SK-N-SH treated with all-trans-retinoic acid at 6 μM for 48 hours (cell line): ENCODE data around the gene SEC14L2.

Experiments
- ATAC-seq: fragments of 200-7000 bp; cut with Tn5 transposase; 3 replicates; pipeline ENCODE4 v1.9.1; 2020; ENCODE audit warnings: mild to moderate bottlenecking, moderate library complexity
- BACH2 ChIP-seq: fragments of 250-450 bp; sonication (Bioruptor Pico); IDR thresholded peaks from 2 replicates; pipeline ENCODE4 v1.9.0; 2021; ENCODE audit warnings: mild to moderate bottlenecking, borderline replicate concordance
- CREB5 ChIP-seq: fragments of 250-450 bp; sonication (Bioruptor Pico); IDR thresholded peaks from 2 replicates; pipeline ENCODE4 v1.5.1; 2020; ENCODE audit warnings: low read depth, mild to moderate bottlenecking, moderate library complexity
- CSDC2 ChIP-seq: fragments of 250-450 bp; sonication (Bioruptor Pico); IDR thresholded peaks from 2 replicates; pipeline ENCODE4 v1.5.0; 2020; ENCODE audit warnings: mild to moderate bottlenecking, moderate library complexity
- CSRNP3 ChIP-seq: fragments of 250-450 bp; sonication (Bioruptor Pico); IDR thresholded peaks from 2 replicates; pipeline ENCODE4 v1.5.1; 2021; ENCODE audit warnings: mild to moderate bottlenecking, moderate library complexity
- ESRRG ChIP-seq: fragments of 250-450 bp; sonication (Bioruptor Pico); IDR thresholded peaks from 2 replicates; pipeline ENCODE4 v1.6.1; 2021; ENCODE audit warnings: mild to moderate bottlenecking
- GLIS3 ChIP-seq: fragments of 250-450 bp; sonication (Bioruptor Pico); IDR thresholded peaks from 2 replicates; pipeline ENCODE4 v1.5.0; 2020; ENCODE audit warnings: mild to moderate bottlenecking, moderate library complexity
- ISL1 ChIP-seq: fragments of 250-450 bp; sonication (Bioruptor Pico); IDR thresholded peaks from 2 replicates; pipeline ENCODE4 v2.1.2; 2022; ENCODE audit warnings: mild to moderate bottlenecking, moderate library complexity
- PPARA ChIP-seq: fragments of 250-450 bp; sonication (Bioruptor Pico); IDR thresholded peaks from 2 replicates; pipeline ENCODE4 v1.5.0; 2020; ENCODE audit warnings: mild to moderate bottlenecking, borderline replicate concordance
- SNAI2 ChIP-seq: fragments of 250-450 bp; sonication (Bioruptor Pico); IDR thresholded peaks from 2 replicates; pipeline ENCODE4 v1.5.0; 2020; ENCODE audit warnings: mild to moderate bottlenecking, moderate library complexity
- TCF4 ChIP-seq: fragments of 250-450 bp; sonication (Bioruptor Pico); IDR thresholded peaks from 2 replicates; pipeline ENCODE4 v1.8.0; 2021; ENCODE audit warnings: mild to moderate bottlenecking, moderate library complexity, borderline replicate concordance
- TOX ChIP-seq: fragments of 250-450 bp; sonication (Bioruptor Pico); IDR thresholded peaks from 2 replicates; pipeline ENCODE4 v1.8.0; 2021; ENCODE audit warnings: mild to moderate bottlenecking, moderate library complexity, borderline replicate concordance
- TSHZ2 ChIP-seq: fragments of 250-450 bp; sonication (Bioruptor Pico); IDR thresholded peaks from 2 replicates; pipeline ENCODE4 v1.5.0; 2020; ENCODE audit warnings: mild to moderate bottlenecking, moderate library complexity
- ZC3H10 ChIP-seq: fragments of 250-450 bp; sonication (Bioruptor Pico); IDR thresholded peaks from 2 replicates; pipeline ENCODE4 v1.5.1; 2021; ENCODE audit warnings: mild to moderate bottlenecking, moderate library complexity
- ZFP30 ChIP-seq: fragments of 450-650 bp; formaldehyde crosslinking; IDR thresholded peaks from 2 replicates; pipeline ENCODE4 v1.5.0; 2022; ENCODE audit warnings: mild to moderate bottlenecking, moderate library complexity
- ZNF565 ChIP-seq: fragments of 450-650 bp; formaldehyde crosslinking; conservative IDR thresholded peaks from 2 replicates; pipeline ENCODE4 v1.5.0; 2020; ENCODE audit warnings: low read depth, mild to moderate bottlenecking, moderate library complexity
- ZNF70 ChIP-seq: fragments of 450-650 bp; formaldehyde crosslinking; IDR thresholded peaks from 2 replicates; pipeline ENCODE4 v1.5.0; 2020; ENCODE audit warnings: mild to moderate bottlenecking, moderate library complexity
- ZNF8 ChIP-seq: fragments of 450-650 bp; formaldehyde crosslinking; IDR thresholded peaks from 2 replicates; pipeline ENCODE4 v1.5.0; 2020; ENCODE audit warnings: mild to moderate bottlenecking, moderate library complexity
- TF ChIP-seq, protein P1 (sequence below): fragments of 250-450 bp; sonication (Bioruptor Pico); IDR thresholded peaks from 2 replicates; pipeline ENCODE4 v1.8.0; 2021; ENCODE audit warnings: low read depth, mild to moderate bottlenecking, moderate library complexity, borderline replicate concordance

Gene SEC14L2

GRCh38 chr22:30471616-30472318 lies 74.9 kb downstream of the SEC14L2 start, which contains the start of gene SEC14L3:
SEC14L3 (minus strand) TSS chr22:30472017; CDS start chr22:30471958, 59 bp downstream.
- ATAC-seq: no peak

DNA sequence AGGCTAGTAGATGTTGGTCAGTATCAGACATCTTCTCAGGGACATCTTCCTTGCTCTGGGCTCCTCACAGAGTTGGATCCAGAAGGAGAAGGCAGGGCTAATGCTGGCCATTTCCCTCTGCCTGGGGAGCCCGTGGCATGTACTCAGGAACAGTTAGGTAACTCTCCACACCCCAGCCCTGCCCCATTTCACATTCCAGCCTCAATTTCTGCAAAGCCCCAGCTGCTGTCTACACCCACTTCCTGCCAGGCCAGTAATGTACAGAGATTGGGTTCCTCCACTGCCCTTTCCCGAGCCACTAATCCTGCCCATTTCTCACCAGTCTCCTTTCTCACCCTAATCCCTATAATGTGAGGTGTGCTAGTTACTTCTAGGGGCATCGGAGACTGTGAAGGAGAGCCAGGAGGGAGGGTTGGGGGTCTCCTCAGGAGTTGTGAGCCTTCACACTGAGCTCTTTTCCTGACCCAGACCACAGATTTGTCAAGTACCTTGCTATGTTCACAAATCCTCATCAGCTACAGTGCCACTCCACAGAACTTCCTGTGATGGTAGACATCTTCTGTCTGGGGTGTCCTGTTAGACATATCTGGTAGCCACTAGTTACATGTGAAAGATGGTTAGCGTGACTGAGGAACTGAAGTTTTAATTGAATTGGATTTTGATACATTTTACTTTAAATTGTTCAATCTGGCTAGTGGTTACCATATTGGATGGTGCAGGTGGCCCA lies 76.3 kb downstream of the SEC14L2 start:
- TF ChIP-seq ZNF70 (CRISPR knock-in tag) (no peak), TCF4 (CRISPR knock-in tag) (no peak), ZNF565 (no peak), SNAI2 (CRISPR knock-in tag) (no peak), ZC3H10 (no peak), CSRNP3 (CRISPR knock-in tag) (no peak), GLIS3 (CRISPR knock-in tag) (no peak), ZNF8 (CRISPR knock-in tag) (no peak), ESRRG (CRISPR knock-in tag) (no peak), CREB5 (no peak), CSDC2 (no peak), ISL1 (no peak), PPARA (CRISPR knock-in tag) (no peak), TOX (CRISPR knock-in tag) (no peak), BACH2 (no peak)
- no peak for ATAC-seq

More at GRCh38 chr22:30471616-30472318, 74.9 kb downstream of the SEC14L2 start, which contains the start of gene SEC14L3:
- TF ChIP-seq SNAI2 (CRISPR knock-in tag): no peak
- no peak for TF ChIP-seq ZNF8 (CRISPR knock-in tag)
- TF ChIP-seq ZNF565: no peak
- no peak for TF ChIP-seq PPARA (CRISPR knock-in tag)
- no peak for TF ChIP-seq ISL1
- TF ChIP-seq TCF4 (CRISPR knock-in tag): no peak
- TF ChIP-seq, all 23 proteins: peak for 0

DNA sequence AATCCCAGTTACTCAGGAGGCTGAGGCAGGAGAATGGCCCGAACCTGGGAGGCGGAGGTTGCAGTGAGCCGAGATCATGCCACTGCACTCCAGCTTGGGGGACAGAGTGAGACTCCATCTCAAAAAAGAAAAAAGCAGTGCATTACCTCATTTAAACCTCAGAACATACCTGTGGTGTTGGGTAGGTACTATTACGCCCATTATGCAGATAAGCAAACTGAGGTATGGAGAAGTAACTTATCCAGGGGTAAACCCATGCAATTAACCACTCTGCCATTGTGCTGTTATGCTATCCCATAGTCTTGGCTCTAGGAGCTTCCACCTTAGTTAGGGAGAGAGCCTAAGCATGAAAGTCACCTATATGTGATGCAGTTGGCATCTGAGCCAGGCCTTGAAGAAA lies 77.3 kb downstream of the SEC14L2 start:
- TF ChIP-seq ESRRG (CRISPR knock-in tag): no peak
- TF ChIP-seq, protein P1, sequence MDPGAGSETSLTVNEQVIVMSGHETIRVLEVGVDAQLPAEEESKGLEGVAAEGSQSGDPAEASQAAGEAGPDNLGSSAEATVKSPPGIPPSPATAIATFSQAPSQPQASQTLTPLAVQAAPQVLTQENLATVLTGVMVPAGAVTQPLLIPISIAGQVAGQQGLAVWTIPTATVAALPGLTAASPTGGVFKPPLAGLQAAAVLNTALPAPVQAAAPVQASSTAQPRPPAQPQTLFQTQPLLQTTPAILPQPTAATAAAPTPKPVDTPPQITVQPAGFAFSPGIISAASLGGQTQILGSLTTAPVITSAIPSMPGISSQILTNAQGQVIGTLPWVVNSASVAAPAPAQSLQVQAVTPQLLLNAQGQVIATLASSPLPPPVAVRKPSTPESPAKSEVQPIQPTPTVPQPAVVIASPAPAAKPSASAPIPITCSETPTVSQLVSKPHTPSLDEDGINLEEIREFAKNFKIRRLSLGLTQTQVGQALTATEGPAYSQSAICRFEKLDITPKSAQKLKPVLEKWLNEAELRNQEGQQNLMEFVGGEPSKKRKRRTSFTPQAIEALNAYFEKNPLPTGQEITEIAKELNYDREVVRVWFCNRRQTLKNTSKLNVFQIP: no peak
- TF ChIP-seq CSDC2: no peak
- no peak for TF ChIP-seq ZNF8 (CRISPR knock-in tag)
- no peak for TF ChIP-seq TCF4 (CRISPR knock-in tag)
- no peak for TF ChIP-seq SNAI2 (CRISPR knock-in tag)
- TF ChIP-seq ZFP30 (CRISPR knock-in tag): no peak
- no peak for TF ChIP-seq TOX (CRISPR knock-in tag)
- no peak for TF ChIP-seq ISL1
- no peak for TF ChIP-seq PPARA (CRISPR knock-in tag)
- TF ChIP-seq TSHZ2 (CRISPR knock-in tag): no peak
- TF ChIP-seq ZC3H10: no peak
- ATAC-seq: no peak
